DMS79 (cell line): ENCODE data around the gene LRRK2.
"Not testable (repeated sequence)": the region's sequence is repeated elsewhere in the genome, so short reads cannot be mapped to it uniquely, and the experiment has no call there.

ENCODE experiments used
- DNase-seq: peaks from one replicate; lab custom pipeline; 2025; lab: John Stamatoyannopoulos, UW

The LRRK2 gene

GRCh38 chr12:40212566-40212965 is 12.2 kb upstream of the LRRK2 start:
- no peak for DNase-seq

DNA sequence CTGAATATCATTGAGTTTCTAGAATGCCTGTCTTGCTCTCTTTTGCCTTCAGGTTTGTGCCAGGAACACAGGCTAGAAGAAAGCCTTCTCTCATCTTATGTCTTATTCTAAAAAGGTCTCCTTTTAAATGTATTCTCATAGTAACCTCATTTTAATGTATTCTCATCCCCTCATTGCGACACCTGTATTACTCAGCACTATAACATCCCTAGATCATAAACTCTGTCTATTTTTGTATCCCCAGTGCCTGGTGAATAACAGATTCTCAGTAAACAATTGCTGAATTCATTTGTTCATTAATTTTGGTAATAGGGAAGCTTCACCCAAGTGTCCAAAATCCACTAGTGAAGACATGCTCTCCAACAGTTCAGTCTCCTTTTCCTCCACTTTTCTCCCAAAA is 8.8 kb upstream of the LRRK2 start:
- DNase-seq = no peak

- no peak for DNase-seq
Measured at GRCh38 chr12:40216516-40217288, 8.1 kb upstream of the LRRK2 start.

DNA sequence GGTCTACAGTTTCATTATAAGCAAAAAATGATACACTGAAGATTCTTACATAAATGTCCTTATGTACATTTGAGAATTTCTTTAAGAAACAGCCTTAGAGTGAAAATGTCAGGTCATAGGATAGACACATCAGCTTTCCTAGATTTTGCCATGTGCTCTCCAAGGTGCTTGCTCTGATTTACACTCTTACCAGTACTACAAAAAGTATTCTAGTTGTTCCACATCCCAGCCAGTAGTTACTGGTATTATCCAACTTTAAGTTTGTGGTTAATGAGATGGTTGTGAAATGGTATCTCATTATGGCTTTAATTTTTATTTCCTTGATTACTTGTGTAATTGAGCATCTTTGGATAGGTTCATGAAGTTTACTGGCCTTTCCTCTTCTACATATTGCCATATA is 5.0 kb upstream of the LRRK2 start:
- no peak for DNase-seq

- DNase-seq = no peak
Measured at GRCh38 chr12:40222247-40222646, 2.5 kb upstream of the LRRK2 start.

- DNase-seq = no peak
Measured at GRCh38 chr12:40223646-40224045, 1.2 kb upstream of the LRRK2 start.

GRCh38 chr12:40225337-40225983 is 663 bp downstream of the LRRK2 start:
- DNase-seq = no peak

- DNase-seq = no peak
Measured at GRCh38 chr12:40225984-40226602, 1.3 kb downstream of the LRRK2 start.

DNA sequence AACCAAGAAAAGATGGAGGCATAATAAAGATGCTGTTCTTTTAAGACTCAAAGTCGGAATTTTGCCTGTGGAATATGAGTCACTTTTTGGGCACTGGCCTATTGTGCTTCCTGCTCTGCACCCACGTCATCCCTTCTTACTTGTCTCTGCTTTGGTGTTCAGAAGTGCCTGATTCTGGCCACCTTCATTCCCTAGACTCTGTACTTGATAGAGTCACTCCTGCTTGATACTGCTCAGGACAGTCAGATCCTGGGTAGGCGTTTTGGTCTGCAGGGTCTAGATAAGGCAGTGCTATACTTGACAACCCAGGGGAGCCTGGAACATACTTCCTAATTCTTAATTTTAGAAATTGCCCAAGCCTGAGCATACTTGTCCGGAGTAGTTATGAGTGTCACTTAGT is 1.9 kb downstream of the LRRK2 start:
- no peak for DNase-seq

DNA sequence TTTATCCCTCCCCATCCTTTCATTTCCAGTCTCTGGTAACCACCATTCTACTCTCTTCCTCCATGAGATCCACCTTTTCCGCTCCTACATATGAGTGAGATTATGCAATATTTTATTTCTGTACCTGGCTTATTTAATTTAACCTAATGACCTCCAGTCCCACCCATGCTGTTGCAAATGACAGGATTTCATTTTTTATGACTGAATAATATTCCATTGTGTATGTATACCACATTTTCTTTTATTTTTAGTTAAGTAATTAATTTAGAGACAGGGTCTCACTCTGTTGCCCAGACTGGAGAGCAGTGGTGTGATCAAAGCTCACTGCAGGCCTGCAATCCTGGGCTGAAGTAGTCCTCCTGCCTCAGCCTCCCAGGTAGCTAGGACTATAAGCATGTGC is 2.6 kb downstream of the LRRK2 start:
- DNase-seq = no peak

- no peak for DNase-seq
Measured at GRCh38 chr12:40228727-40229126, 3.9 kb downstream of the LRRK2 start.

GRCh38 chr12:40229690-40230651 is 5.2 kb downstream of the LRRK2 start:
- DNase-seq = no peak

DNA sequence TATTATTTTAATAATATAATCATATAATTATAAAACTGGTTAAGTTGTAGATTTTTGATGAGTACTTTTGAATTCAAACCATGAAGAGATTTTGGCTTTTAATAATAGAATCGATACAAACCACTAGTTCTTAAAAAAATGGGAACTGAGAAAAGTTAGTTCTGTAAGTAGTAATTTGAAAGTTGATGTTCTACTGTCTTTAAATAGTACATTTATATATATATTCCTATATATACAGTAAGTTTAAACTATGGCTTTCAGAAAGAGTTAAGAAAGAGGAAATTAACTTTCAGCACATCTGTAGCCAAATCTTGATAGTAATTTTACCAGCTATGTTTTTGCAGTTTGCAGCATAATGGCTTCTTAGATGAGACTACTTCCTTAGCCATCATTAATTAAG is 7.8 kb downstream of the LRRK2 start:
- DNase-seq = no peak

GRCh38 chr12:40233741-40234367 is 9.1 kb downstream of the LRRK2 start:
- no peak for DNase-seq

- no peak for DNase-seq
Measured at GRCh38 chr12:40236357-40236850, 11.6 kb downstream of the LRRK2 start.

- no peak for DNase-seq
Measured at GRCh38 chr12:40238266-40238902, 13.6 kb downstream of the LRRK2 start.

DNA sequence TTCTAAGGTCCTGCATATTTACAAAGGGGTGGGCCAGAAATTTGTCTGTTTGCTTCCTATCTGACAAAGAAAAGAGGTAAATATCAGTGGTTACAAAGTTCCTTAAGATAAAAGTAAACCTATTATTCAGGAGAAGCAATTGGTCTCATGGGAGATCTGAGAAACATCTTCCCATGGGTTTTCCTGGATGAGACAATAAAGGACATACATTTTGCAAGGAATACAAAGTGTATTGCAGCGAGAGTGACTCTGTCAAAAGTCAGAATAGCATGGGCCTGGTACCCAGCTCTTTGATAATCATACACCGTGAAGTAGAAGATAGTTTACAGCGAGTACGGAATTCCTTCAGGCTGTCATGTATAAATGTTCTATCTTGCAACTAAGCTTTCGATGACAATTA is 14.2 kb downstream of the LRRK2 start:
- no peak for DNase-seq

DNA sequence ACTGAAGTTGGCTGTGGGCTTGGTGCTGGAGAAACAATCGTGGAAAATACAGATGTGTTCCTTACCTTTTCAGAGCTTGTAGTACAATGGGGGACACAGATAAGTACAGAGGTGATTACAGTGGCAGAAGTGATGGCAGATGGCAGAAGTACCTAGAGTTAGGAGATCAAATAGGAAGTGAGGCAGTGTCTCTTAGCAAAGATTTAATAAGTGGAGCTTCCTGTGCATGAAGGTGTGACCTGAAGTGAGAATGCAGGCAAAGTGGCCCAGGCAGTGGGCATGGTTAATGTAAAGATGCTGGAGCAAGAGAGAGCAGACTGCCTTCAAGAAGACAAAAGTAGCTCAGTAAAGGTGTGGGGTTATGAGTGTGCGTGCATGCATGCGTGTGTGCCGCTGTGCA is 16.0 kb downstream of the LRRK2 start:
- DNase-seq = no peak

GRCh38 chr12:40241741-40242140 is 16.9 kb downstream of the LRRK2 start:
- DNase-seq = no peak

DNA sequence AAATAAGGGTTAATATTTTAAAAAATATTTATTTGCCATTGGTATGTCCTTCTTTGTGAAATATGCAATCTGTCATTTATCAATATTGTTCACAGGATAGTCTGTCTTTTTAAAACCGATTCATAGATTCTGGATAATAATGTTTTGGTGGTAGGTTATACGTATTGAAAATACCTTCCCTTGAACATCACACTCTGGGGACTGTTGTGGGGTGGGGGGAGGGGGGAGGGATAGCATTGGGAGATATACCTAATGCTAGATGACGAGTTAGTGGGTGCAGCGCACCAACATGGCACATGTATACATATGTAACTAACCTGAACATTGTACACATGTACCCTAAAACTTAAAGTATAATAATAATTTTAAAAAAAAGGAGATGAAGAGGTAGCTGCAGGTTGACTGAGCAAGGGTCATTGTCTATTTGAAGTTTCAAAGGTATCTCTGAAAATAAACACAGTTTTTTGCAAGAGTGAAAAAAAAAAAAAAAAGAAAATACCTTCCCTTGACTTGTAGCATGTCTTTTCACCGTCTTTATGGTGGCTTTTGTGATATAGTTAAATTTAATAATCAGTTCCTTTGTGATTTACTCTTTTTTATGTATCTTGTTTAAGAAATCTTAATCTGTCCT is 19.8 kb downstream of the LRRK2 start:
- DNase-seq = not testable (repeated sequence)

- no peak for DNase-seq
Measured at GRCh38 chr12:40248034-40248433, 23.2 kb downstream of the LRRK2 start.
